Measurements from ENCODE around the gene MDGA2. TPM values are rescaled to one million over a fixed set of nuclear protein-coding genes. Genes with fewer than 3 reads are reported as not detected.

MDGA2 gene
- total RNA-seq, 1 donor from 2014 or later = 0.39 TPM

- H3K27me3 Mint-ChIP-seq (ENCODE audit: unreplicated experiment) = no peaks in the 10 kb centered on the region
- H3K4me3 Mint-ChIP-seq (ENCODE audit: unreplicated experiment) = no peak overlapping the region
- no peak for DNase-seq
- no peak for TF ChIP-seq CTCF (IDR thresholded peaks at IDR 0.05; ENCODE audit: partially characterized antibody, unreplicated experiment)
- no peak overlapping the region for H3K27ac Mint-ChIP-seq (ENCODE audit: unreplicated experiment)
- H3K36me3 Mint-ChIP-seq (ENCODE audit: unreplicated experiment) = no peaks in the 10 kb centered on the region
- H3K4me1 Mint-ChIP-seq (ENCODE audit: low read depth, unreplicated experiment) = no peaks in the 10 kb centered on the region
- H3K9me3 Mint-ChIP-seq (ENCODE audit: unreplicated experiment) = no peaks in the 10 kb centered on the region
Measured at GRCh38 chr14:47057364-47057763, 618.0 kb downstream of the MDGA2 start.

- no peaks in the 10 kb centered on the region for H3K27me3 Mint-ChIP-seq (ENCODE audit: unreplicated experiment)
- no peak overlapping the region for H3K27ac Mint-ChIP-seq (ENCODE audit: unreplicated experiment)
- H3K9me3 Mint-ChIP-seq (ENCODE audit: unreplicated experiment) = no peaks in the 10 kb centered on the region
- H3K4me3 Mint-ChIP-seq (ENCODE audit: unreplicated experiment) = no peak overlapping the region
- no peak for TF ChIP-seq CTCF (IDR thresholded peaks at IDR 0.05; ENCODE audit: partially characterized antibody, unreplicated experiment)
- no peak for DNase-seq
- no peaks in the 10 kb centered on the region for H3K36me3 Mint-ChIP-seq (ENCODE audit: unreplicated experiment)
- H3K4me1 Mint-ChIP-seq (ENCODE audit: low read depth, unreplicated experiment) = peaks cover 3% of the 10 kb centered on the region
Measured at GRCh38 chr14:47044841-47045240, 630.6 kb downstream of the MDGA2 start.

GRCh38 chr14:47040550-47040949 is 634.9 kb downstream of the MDGA2 start:
- no peak overlapping the region for H3K4me3 Mint-ChIP-seq (ENCODE audit: unreplicated experiment)
- H3K27me3 Mint-ChIP-seq (ENCODE audit: unreplicated experiment) = no peaks in the 10 kb centered on the region
- H3K4me1 Mint-ChIP-seq (ENCODE audit: low read depth, unreplicated experiment) = peaks cover 3% of the 10 kb centered on the region
- H3K9me3 Mint-ChIP-seq (ENCODE audit: unreplicated experiment) = no peaks in the 10 kb centered on the region
- no peaks in the 10 kb centered on the region for H3K36me3 Mint-ChIP-seq (ENCODE audit: unreplicated experiment)
- no peak for TF ChIP-seq CTCF (IDR thresholded peaks at IDR 0.05; ENCODE audit: partially characterized antibody, unreplicated experiment)
- DNase-seq = no peak
- H3K27ac Mint-ChIP-seq (ENCODE audit: unreplicated experiment) = no peak overlapping the region

- no peaks in the 10 kb centered on the region for H3K9me3 Mint-ChIP-seq (ENCODE audit: unreplicated experiment)
- H3K4me3 Mint-ChIP-seq (ENCODE audit: unreplicated experiment) = no peak overlapping the region
- no peak for TF ChIP-seq CTCF (IDR thresholded peaks at IDR 0.05; ENCODE audit: partially characterized antibody, unreplicated experiment)
- no peak overlapping the region for H3K27ac Mint-ChIP-seq (ENCODE audit: unreplicated experiment)
- H3K4me1 Mint-ChIP-seq (ENCODE audit: low read depth, unreplicated experiment) = peaks cover 3% of the 10 kb centered on the region
- no peak for DNase-seq
- no peaks in the 10 kb centered on the region for H3K27me3 Mint-ChIP-seq (ENCODE audit: unreplicated experiment)
- H3K36me3 Mint-ChIP-seq (ENCODE audit: unreplicated experiment) = no peaks in the 10 kb centered on the region
Measured at GRCh38 chr14:47039336-47039735, 636.1 kb downstream of the MDGA2 start.

- Mint-ChIP-seq H3K4me3 (ENCODE audit: unreplicated experiment) (no peak overlapping the region), H3K27me3 (ENCODE audit: unreplicated experiment) (no peaks in the 10 kb centered on the region), H3K36me3 (ENCODE audit: unreplicated experiment) (no peaks in the 10 kb centered on the region), H3K9me3 (ENCODE audit: unreplicated experiment) (no peaks in the 10 kb centered on the region), H3K4me1 (ENCODE audit: low read depth, unreplicated experiment) (no peaks in the 10 kb centered on the region), H3K27ac (ENCODE audit: unreplicated experiment) (no peak overlapping the region)
- DNase-seq = no peak
- no peak for TF ChIP-seq CTCF (IDR thresholded peaks at IDR 0.05; ENCODE audit: partially characterized antibody, unreplicated experiment)
Measured at GRCh38 chr14:47022721-47023120, 652.7 kb downstream of the MDGA2 start.
